Stimulated activated CD8-positive, alpha-beta memory T cell treated with anti-CD3 and anti-CD28 coated beads, Interleukin-4, amount 100 ng/mL, for 4 hours (primary cell): ENCODE data around the gene STK10.

Experiments
- DNase-seq, 2 donors: peaks; one replicate each; pipeline ENCODE4 v3.0.0-alpha.2; 2020; ENCODE audit warnings: low read depth in 2 of 2, low spot score in 1 of 2

Gene STK10

DNA sequence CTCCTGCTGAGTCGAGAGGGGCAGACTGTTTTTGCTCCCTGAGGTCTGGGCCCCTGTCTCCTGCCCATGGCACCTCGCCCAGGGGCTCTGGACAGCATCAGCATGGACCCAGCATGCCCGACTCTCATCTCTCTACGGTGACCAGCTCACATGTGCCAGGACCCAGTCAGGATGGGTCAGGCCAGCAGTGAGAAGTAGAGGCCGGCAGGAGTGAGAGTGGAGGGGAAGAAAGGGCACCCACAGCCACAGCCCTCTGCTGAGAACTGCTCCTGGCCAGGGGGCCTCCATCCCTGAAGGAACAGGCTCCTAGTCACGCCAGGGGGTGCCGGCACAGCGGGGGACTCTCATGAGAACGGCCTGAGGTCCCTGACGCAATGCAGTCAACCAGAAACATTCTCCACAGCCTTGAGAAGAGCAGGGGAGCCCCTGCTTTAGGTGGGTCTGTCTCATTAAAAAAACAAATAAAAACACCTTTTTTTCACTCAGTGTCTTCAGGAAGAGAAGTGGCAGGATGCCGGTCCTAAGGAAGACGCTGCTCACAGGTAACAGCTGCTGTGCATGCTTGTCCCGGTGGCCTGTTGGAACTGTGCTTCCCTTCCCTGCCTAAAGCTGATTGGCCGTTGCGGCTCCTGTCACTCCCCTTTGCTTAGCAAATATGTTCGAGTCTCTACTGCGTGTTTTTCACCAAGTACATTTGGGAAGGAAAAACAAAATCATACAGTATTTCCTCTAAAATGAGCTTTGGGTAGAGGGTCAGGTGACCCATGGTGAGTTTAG is 95.9 kb downstream of the STK10 start:
- DNase-seq, result no peak

DNA sequence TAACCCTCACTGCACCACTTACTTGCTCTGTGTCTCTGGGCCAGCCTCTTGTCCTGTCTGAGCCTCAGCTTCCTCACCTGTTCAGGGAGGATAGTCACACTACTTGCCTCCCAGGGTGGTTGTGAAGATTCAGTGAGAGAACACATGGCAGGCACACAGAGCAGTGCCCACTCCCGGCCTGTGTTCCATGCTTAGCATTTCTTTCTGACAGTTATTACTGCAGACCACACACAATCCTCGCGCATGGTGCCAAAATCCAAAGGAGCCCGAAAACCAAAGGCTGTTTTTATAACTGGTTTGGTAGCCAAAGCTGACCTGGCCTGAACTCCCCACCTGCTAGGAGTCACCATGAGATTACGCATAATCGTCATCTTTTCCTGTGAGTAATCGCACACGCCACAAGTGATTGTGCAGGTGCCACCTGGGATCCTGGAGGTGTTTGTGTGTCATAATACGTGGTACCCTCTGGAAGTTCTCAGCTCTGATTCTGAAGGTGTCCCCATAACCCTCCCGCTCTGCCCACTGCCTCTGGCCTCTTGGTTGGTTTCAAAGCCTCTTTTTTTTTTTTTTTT is 97.0 kb downstream of the STK10 start:
- no peak for DNase-seq

DNA sequence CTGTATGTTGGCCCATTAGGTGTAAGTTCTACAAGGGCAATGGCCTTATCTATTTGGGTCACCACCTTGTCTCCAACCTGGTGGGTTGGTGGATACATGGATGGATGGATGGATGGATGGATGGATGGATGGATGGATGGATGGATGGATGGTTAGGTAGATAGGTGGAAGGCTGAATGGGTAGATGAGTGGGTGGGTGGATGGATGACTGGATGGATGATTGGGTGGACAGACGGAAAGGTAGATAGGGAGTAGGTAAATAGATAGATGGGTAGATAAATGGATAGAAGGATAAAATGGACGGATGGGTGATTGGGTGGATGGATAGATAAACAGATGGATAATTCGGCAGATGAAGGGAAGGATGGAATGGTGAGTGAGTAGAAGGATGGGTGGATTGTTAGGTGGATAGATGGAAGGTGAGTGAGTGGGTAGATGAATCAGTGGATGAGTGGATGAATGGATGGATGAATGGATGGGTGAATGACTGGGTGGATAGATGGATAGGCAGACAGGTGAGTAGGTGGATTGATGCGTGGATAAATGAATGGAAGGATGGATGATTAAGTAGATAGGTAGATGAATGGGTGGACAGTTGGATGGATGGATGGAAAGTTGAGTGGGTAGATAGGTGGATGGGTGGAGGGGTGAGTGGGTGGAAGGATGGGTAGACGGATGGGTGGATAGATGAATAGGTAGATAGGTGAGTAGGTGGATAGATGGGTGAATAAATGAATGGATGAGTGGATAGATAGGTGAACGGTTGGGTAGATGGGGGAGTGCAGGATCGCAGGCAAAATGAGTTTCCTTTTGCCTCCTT is 98.5 kb downstream of the STK10 start:
- no peak for DNase-seq

DNA sequence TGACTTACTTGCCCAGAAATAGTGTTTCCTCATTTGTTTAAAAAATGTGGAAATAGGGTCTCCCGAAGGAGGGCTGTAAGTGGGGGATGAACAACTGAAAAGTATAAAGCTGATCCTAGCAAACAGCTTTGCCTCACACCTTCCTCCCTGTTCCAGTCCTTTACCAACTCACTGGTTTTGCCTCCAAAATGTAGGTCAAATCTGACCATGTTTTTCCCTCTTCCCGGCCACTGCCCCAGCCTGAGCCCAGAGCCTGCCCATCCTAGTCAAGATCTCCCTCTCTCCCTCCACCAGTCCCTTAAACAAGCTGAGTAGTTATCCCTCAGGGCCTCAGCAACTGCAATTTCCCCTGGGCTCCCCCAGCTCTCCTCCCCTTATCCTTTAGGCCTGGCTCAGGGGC is 99.2 kb downstream of the STK10 start:
- DNase-seq, result no peak

DNA sequence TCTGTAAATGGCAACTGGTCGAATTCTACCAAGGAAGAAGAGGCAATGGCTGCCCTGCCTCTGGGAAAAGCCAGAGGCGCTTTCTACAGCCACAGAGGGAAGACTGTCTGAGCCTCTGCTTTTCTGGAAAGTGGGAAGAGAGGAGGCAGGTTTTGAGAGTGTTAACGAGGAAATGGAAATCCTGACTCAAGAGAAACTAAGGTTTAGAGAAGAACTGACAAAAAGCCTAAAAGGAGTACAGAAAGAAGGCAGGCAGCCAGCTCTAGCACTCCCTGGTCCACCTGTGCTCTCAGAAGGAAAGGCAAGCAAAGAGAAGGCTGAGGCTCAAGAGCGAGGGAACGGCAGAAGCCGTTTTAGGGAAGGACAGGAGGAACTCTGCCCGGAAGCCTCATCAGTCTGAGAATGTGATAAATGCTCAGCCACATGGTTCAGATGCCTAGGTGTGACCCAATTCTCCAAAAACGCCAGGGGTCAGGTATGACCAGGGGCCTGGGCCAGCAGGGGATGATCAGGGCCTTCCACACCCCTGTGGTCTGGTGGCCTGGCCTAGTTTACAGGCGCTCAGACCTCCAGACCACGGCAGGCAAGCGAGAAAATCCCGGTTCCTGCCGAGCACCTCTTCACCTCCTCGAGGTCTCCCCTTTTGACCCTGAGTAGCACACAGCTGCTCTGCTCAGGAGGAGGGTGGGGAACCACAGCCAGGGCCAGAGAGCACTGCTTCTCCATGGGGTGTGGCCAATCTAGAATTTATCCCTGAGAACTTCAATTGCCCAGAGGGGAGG is 101.6 kb downstream of the STK10 start:
- no peak for DNase-seq

DNA sequence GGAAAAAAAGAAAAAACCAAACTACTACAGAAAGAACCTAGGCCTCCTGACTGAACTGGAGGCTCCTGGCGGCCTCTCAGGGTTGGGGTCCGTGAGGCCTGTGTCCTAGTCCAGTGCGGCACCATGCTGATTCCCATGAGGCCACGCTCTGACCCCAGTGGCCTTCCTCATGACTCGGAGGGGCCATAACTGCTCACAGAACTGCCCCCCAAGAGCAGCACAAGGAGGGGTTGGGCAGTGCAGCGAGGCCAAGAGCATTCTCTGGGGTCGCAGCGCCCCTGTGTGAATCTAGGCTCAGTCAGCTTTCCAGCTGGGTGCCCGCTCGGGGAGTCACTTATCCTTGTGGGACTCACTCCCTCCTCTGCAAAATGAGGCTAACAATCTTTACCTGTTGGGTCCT is 102.3 kb downstream of the STK10 start:
- no peak for DNase-seq

DNA sequence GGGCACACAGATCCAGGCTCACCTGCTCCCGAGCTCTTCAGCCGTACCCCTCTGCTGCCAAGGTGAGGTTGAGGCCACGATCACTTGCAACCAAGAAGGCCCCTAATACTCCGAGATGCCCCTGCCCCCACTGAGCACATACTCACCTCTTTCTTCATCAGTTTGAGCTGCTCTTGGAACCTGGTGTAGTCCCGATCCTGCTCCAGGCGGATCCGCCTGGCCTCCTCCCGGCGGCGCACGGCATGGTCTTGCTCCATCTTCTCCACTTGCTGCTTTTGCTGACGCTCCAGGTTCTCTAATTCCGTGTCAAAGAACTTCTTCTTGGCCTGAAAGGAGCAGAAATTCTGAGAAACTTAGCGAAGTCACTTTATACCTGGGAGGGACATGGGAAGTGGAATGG is 105.8 kb downstream of the STK10 start:
- DNase-seq, result no peak

DNA sequence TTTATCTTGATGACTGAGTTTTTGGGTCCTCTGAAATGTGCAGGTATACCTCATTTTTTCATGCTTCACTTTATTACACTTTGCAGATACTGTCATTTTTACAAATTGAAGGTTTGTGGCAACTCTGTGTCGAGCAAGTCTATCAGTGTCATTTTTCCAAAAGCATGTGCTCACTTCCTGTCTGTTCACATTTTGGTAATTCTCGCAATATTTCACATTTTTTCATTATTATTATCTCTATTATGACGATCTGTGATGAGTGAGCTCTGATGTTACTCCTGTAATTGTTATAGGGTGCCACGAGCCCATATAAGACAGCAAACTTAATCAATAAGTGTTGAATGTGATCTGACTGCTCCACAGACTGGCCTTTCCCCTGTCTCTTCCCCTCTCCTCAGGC is 108.1 kb downstream of the STK10 start:
- no peak for DNase-seq

DNA sequence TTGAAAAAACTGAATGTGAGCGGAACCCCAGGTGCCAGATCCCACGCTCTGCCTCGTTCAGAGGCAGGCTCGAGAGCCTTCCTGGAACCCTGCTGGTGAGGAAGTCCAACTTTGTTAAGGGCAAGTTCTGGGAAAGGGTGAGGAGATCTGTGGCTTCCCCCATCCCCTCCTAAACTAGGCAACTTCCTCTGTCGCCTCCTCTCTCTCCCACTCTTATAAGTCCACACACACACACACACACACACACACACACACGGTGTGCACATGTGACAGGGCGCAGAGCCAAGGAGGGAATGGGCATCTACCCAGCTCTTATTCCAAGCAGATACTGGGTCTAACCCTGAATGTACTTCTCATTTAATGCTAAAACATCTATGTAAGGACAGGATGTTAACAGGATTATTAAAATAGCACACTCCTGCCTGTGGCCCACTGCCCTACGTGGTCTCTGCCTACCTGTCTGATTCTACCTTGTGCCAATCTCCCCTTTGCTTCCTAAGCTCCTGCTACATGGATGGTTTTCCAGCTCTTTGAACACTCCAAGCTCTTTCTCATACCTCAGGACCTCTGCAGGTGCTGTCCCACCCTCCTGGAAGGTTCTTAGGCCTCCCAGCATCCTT is 109.2 kb downstream of the STK10 start:
- DNase-seq, result no peak

DNA sequence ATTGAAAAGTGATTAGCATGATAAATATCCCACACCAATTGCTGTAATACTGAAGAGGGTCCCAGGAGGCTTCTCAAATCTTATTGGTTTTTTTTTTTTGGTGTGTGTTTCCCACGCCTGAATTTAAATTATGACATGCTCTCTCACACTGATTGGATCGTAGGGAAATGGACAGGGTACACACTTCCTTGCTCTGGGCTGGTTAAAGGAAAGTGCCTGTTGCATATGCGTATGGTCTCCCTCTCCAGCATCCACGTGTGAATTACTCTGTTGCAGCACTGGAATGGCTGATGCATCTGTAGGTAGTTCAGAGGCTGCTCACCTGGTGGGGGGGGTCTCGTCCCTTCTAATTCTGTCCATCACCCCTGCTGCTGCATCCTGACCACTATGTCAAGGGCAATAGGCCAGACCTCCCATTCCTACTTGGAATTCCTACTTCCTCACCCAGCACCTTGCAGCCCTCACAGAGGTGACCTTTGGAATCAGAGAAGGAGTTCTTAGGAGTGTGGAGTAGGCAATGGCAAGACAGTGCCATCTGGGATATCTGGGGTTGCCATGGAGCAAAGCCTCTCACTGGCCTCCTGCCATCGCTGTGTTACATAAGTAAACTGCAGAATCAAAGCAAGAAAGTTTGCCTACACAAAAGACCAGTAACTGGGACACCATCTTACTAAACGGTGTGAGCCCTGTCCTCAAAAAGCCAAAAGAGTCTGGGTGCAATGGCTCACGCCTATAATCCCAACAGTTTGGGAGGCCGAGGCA is 110.2 kb downstream of the STK10 start:
- DNase-seq, result no peak

DNA sequence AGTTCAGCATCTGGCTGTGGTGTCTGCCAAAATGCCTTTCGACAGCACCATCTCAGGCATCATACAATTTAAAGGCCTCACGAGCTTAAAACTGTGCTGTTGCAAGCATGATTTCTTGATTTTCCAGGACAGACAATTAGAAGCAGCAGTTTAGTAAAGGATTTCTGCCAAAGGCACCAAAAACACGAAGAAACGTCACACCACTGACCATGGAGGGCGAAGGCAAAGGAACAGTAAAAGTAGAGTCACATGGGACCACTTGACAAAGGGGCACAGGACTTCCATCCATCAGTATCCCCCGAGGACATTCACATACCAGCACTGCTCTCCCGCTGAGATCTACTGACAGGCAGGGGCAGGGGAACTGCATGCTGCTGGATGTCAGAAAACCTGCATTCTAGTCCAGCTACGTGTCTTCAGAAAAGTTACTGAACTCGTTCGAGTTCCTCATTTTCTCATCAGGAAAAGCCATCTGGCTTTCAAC is 111.2 kb downstream of the STK10 start:
- DNase-seq, result no peak

DNA sequence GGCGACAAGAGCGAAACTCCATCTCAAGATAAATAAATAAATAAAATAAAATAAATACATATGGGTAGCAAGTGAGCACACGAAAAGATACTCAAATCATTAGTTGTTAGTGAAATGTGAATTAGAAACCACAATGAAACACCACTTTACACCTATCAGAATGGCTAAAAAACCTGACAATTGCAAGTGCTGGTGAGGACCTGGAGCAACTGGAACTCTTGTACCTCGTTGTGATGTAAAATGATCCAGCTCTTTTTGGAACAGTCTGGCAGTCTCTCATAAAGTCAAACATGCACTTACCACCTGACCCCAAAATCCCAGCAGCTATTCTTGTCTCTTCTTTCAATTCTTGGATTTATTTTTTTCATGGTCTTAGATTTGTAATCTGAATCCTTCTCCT is 112.4 kb downstream of the STK10 start:
- DNase-seq, result no peak

DNA sequence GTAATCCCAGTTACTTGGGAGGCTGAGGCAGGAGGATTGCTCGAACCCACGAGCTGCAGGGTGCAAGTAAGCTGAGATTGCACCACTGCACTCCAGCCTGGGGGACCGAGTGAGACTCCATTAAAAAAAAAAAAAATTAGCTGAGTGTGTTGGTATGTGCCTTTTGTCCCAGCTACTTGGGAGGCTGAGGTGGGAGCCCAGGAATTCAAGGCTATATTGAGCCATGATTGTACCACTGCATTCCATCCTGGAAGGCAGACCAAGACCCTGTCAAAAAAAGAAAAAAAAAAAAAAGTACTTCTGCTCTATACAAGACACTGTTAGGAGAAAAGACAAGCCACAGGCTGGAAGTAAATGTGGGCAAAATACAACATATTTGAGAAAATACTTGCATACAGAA is 113.1 kb downstream of the STK10 start:
- DNase-seq, result no peak

DNA sequence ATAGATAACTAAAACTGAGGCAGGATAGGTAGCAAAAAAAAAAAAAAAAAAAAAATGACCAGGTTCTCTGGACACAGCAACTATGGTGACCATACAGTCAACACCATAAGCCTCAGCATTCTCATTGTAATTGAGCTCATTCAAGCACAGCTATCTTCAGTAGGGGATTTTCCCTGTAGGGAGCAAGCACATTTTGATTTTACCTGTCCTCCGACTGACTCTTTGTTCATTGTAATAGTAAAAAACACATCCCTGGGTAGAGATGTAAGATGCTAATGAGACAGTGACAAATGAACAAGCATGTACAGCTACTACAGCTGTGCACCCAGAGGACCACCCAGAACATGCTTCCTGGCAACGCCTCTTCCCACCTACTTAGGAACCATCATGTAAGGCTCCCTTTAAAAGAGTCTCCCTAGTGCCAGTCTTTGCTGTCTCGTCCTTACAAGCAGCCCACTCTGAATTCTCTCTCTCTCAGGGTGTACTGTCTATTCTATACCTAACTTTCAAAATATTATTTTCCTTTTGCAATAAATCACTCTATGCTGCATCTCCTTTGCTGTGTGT is 116.6 kb downstream of the STK10 start:
- DNase-seq, result no peak

DNA sequence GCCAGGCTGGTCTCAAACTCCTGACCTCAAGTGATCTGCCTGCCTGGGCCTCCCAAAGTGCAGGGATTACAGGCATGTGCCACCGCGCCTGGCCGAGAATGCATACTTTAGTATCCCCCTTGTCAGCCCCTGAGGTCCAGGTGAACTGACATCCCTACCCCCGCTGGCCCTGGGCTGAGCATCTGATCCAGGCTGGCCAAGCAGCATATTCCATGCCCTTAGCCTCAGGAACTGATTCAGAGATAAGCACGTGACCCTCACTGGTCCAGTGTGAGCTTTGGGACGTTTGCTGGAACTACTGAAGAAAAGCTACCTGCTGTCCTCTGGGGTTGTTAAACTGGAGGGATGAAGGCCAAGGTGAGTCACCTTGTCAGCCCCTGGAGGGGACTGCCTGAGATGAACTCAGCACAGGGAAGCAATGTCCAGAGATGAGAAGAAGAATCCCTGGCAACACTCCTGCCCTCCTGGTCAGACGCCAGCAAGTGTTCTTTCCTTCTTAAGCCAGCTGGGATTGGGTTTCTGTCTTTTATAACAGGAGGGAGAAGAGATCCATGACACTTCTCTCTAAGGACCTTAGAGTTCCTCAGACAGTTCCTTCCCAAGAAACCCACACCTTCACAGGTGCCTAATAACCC is 122.5 kb downstream of the STK10 start:
- no peak for DNase-seq

DNA sequence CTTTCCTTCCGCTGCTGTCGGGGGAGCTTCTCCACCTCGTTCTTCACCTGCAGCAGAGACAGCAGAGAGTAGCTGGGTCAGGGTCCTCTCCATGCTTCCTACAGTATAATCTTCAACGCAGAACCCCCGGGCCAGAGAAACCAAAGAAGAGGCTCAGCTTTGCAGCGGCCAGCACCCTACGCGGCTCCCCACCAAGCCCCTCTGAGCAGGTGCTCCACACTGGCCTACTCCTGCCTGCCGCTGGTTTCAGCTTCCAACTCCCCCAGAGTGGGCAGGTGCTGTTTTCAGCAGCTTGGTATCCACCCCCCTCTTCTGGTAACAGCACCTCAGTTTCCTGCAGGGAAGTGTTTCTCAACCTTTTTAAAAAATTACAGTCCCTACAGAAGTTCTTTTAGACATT is 123.3 kb downstream of the STK10 start:
- DNase-seq, result no peak

DNA sequence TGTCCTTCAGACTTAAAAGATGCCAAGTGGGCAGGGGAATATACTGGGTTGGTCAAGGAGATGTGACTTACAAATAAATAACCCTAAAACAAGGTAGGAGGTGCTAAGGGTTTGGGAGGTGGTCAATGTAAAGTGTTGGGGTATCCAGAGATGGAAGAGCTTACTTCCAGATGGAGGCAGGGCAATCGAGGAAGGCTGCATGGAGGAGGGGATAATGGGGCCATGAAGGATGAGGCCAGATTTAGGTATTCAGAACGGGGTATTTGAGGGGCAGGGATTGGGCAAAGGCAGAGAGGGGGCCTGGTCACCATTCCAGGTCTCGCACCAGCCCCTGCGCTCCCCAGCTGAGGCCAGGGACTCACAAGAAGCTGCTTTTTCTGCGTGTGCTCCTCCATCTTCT is 123.7 kb downstream of the STK10 start:
- no peak for DNase-seq

DNA sequence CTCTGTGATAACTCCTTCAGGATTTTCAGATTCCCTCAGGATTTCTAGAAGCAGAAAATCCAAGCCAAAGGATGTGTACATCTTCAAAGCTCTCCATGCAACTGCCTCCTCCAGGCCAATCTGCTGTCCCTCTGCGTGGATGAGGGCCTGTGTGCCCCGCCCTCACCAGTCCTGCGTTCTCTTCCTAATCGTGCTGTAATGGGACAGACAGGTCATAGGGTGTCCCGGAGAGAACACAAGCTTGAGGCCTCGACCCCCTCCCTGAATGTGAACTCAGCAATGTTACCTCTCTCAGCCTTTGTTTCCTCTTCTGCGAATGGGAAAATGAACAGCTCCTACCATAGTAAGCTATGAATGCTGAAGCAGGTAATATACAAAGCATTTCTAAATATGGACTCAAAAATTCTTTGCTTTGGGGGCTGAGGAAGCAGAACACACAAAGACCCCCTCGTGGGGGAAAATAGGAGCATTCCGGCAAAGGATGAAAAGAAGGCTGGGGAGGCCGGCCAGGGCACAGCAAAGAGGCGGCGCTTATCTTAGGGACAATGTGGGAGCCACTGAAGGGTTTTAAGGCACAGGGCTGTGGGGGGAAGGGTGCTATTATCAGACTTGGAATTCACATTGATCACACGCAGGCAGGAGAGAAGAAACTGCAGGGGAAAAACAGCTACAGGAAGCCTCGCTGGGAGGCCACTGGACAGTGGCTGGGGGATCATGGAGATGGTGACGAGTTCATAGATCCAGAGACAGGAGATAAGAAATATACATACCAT is 124.4 kb downstream of the STK10 start:
- DNase-seq, result no peak

DNA sequence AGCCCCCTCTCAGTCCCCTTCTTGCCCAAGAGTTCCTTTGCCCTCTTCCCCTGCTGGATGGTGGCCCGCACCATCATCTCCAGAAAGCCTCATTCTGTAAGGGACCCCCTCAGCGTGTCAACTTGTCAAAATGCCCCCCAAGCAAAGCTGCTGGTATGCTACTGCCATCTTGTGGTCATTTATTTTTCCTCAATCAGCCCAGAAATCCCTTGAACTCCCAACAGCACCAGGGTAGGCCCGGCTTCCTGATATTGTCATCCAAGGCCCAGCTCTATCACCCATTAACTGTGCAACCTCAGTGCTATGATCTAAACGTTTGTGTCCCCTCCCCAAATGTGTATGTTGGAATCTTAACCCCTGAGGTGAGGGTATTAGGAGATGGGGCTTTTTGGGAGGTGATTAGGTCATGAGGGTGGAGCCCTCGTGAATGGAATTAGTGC is 128.3 kb downstream of the STK10 start:
- DNase-seq, result no peak
